ENCODE results near the gene METTL22. TPM values are rescaled to one million over a fixed set of nuclear protein-coding genes. Genes with fewer than 3 reads are reported as not detected.

METTL22 gene
- 10 to 100 TPM; 21.9 to 37.9 (median 24.5) TPM for total RNA-seq

GRCh38 chr16:8621572-8622314 is at the start of gene METTL22:
Gene METTL22 (plus strand): TSS chr16:8621698. CDS start chr16:8625666, 3,968 bp downstream.
- TF ChIP-seq CTCF (IDR thresholded peaks at IDR 0.05; ENCODE audit: low read depth), result no peak

- no peak for TF ChIP-seq CTCF (IDR thresholded peaks at IDR 0.05; ENCODE audit: low read depth)
Measured at GRCh38 chr16:8572063-8572918, 49.2 kb upstream of the METTL22 start.

GRCh38 chr16:8572919-8573724 is 48.4 kb upstream of the METTL22 start:
- no peak for TF ChIP-seq CTCF (IDR thresholded peaks at IDR 0.05; ENCODE audit: low read depth)

GRCh38 chr16:8575399-8575798 is 46.1 kb upstream of the METTL22 start:
- no peak for TF ChIP-seq CTCF (IDR thresholded peaks at IDR 0.05; ENCODE audit: low read depth)

GRCh38 chr16:8576141-8577004 is 45.1 kb upstream of the METTL22 start:
- no peak for TF ChIP-seq CTCF (IDR thresholded peaks at IDR 0.05; ENCODE audit: low read depth)

- TF ChIP-seq CTCF (IDR thresholded peaks at IDR 0.05; ENCODE audit: low read depth), result no peak
Measured at GRCh38 chr16:8577678-8578304, 43.7 kb upstream of the METTL22 start.
